ENCODE data around the gene FBXW7. TPM values are rescaled to one million over a fixed set of nuclear protein-coding genes. Genes with fewer than 3 reads are reported as not detected.

FBXW7 gene, protein sequence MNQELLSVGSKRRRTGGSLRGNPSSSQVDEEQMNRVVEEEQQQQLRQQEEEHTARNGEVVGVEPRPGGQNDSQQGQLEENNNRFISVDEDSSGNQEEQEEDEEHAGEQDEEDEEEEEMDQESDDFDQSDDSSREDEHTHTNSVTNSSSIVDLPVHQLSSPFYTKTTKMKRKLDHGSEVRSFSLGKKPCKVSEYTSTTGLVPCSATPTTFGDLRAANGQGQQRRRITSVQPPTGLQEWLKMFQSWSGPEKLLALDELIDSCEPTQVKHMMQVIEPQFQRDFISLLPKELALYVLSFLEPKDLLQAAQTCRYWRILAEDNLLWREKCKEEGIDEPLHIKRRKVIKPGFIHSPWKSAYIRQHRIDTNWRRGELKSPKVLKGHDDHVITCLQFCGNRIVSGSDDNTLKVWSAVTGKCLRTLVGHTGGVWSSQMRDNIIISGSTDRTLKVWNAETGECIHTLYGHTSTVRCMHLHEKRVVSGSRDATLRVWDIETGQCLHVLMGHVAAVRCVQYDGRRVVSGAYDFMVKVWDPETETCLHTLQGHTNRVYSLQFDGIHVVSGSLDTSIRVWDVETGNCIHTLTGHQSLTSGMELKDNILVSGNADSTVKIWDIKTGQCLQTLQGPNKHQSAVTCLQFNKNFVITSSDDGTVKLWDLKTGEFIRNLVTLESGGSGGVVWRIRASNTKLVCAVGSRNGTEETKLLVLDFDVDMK
- total RNA-seq = 58.6 and 59.9 TPM in 2 replicates

DNA sequence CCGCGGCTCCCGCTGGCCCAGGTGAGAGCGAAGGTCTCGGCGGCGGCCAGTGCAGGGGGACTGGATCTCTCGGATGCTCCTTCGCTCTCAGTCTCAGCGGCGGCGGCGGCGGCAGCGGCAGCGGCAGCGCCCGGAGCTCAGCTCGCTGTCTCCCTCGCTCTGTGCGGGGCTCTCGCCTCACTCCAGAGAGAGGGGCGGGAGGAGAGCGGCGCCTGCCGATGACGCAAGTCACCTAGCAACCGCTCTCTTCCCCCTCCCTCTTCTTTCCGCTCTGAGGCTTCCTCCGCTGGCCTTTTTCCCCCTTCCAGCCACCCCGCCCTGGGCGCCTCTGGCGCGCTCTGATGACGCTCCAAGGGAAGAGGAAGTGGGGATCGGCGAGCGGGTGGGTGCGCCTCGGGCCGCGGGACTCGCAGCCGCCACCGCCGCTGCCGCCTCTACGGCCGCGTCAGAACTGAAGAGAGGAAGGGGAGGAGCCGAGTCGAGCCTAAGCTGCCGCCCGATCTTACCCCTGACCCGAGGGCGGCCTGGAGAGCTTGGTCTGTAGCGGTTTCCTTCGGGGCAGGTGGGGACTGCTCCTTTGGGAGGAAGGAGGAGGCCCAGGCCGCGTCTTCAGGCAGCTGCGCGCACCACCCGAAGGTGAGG lies at the start of gene FBXW7:
Gene FBXW7, minus strand, starts transcription at position 190 of the 642 bp plus-strand sequence. CDS start 124,289 bp downstream, outside the sequence.

Small RNAs within 50 kb of the gene (small RNA-seq; reads per million reads assigned to genes)
- gene MIR3140 = 0.35 reads per million

Other genes starting within 250 kb of the FBXW7 start
- gene TMEM154, start 143.9 kb upstream of the FBXW7 start, total RNA-seq = 12.1 and 20.7 TPM in 2 replicates
- 0.27 and 0.29 TPM in 2 replicates for gene TIGD4, start 243.6 kb upstream of the FBXW7 start, total RNA-seq
- gene ARFIP1, start 243.9 kb upstream of the FBXW7 start, total RNA-seq = 52.2 and 61.3 TPM in 2 replicates

All from thoracic aorta endothelial cell (primary cell).